ENCODE results near the gene FAM149B1.

Gene FAM149B1

DNA sequence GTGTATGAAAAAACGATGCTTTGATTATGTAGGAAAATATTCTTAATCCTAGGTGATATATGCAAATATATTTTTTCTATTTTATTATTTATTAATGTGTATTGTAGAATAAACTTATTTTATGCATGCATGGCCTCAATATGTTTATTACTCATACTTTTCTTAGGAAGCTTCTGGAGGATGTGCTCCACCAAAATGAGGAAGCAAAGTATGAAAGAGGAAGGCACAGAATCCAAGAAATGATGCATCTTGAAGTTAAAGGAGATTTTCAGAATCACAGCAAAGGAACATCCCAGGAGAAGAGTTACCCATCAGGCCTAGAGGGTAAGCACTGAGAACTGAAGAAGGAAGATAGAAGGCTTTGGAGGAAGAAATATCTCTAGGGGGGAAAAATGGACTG is 119.5 kb downstream of the FAM149B1 start:
- no peak for DNase-seq (ENCODE audit: low spot score)

DNA sequence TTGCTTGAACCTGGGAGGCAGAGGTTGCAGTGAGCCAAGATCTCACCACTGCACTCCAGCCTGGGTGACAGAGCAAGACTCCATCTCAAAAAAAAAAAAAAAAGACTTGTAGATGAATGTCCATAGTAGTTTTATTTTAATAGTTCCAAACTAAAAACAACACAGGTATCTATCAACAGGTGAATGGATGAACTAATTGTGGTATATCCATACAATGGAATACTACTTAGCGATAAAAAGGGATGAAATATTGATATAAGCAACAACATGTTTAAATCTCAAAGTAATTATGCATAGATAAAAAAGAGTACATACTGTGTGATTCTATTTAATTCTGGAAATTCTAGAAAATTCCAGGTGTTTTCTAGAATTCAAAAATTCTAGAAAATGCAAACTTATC is 122.0 kb downstream of the FAM149B1 start:
- DNase-seq (ENCODE audit: low spot score): no peak

- DNase-seq (ENCODE audit: low spot score): no peak
Observed at GRCh38 chr10:73293461-73293860, 125.5 kb downstream of the FAM149B1 start.
